C1 segment of cervical spinal cord (tissue), 14 donors: ENCODE data around the gene ELAVL2.

ENCODE experiments used
- DNase-seq, 14 donors: peaks; one replicate each; lab custom pipeline; 2025; lab: John Stamatoyannopoulos, UW

ELAVL2 gene

DNA sequence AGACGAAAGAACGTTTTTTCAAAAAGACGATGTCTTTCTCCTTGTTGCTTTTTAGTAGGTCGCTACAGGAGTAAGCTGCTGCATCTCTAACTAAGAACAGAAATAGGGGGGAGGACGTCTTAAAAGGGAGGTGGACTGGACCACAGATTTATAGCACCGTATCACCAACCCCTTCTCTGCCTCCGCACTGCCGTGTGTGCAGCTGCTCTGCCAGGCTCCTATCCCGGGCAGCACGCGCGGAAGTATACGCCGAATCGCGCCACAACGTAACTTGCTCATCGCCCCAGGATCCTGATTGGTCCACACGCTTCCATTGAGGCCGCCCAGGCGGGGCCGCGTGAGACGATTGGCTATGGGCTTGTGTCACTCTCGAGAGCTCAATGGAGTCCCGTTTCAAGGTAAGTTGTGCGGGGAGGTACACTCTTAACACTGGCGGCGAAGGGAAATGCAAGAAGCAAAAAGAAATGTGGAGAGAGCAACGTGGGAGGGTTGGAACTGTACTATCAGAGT is at the start of gene ELAVL2:
Gene ELAVL2, minus strand, starts transcription at position 121 of the 510 bp plus-strand sequence. CDS start 64,006 bp downstream, outside the sequence.
- peak in 13 of 14 donors; percentile 46 to 99 (median 80) for DNase-seq

DNA sequence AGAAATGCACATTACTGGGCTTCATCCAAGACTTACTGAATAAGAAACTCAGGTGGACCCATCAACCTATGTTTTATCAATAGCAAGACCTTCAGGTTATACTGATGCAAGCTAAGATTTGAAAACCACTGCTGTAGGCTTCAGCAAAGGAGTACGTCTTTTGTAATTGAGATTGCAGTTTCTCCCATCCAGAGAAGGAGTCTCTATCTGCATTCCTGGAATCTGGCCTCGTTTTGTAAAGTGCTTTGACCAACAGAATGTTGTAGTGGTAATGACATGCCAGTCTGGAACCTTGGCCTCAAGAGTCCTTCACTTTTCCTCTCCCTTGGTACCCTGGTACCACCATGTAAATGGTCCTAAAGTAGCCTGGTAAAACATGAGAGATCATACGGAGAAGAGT is 32.2 kb upstream of the ELAVL2 start:
- no peak for DNase-seq

DNA sequence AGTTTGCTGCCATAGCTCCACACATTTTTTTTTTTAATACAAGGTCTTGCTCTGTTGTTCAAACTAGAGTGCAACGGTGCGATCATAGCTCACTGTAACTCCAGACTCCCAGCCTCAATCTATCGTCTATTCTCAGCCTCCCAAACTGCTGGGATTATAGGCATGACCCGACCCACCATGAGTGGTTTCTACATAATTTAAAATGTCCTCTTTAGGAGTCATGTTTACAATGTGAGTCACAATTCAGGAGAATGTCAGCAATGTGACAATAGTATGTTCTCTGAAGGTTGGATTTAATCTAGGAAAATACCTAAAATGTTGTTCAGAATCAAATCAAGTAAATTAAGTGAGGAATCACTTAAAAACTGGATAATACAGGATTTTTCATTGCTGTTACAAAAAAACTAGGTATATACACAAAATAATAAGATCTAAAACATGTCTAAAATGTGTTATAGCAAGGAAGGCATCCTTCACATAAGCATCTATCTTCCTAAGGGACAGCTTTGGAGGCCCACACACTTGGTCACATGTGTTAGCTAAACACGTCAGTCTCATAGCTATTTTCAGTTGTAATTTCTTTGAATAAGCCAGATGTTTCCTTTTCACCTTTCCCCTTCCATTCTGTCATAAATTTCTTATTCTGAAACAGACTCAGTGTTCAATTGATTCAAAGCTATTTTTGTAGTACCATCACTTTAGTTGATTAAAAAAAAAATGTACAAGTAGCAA is 30.0 kb upstream of the ELAVL2 start:
- no peak for DNase-seq

DNA sequence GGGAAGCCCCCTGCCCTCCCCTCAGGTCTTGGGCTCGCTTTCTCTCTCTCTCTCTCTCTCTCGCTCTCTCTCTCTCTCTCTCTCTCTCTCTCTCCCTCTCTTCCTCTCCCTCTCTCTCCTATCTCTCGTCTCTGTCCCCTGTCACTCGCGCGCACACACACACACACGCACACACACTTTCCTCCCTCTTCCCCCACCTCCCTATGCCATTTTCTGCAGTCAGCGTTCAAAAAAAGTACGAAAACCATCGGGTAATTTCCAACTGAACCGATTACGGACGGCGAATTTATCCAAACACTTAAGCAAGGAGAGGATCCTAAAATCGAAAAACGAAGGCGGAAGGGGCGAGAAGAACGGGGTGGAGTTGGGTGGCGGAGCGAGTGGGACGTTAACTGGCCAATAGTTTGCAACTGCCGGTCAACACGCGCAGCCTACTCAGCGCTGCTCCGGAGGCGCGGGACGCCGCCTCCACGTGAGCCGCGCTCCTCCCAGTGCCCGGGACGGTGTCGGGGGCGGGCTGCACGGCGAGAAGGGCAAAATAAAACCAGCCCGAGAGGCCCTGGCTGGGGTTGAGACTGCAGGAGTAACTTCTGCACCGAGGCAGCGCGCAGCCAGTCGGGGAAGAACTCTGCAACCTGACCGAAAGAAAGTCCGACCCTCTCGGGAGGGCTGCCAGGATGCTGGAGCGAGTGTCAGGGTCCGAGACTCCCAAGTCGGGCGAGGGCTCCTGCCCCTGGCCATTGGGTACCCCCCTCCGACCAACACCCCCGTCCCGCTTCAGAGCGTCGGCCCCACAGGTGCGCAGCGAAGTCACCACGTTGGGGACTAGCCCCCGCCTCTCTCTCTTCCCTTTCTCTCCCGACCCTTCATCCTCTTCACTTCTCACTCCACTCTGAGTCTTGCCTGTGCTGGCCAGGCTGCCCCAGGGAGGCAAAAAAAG is 24.9 kb upstream of the ELAVL2 start:
- DNase-seq, result no peak

DNA sequence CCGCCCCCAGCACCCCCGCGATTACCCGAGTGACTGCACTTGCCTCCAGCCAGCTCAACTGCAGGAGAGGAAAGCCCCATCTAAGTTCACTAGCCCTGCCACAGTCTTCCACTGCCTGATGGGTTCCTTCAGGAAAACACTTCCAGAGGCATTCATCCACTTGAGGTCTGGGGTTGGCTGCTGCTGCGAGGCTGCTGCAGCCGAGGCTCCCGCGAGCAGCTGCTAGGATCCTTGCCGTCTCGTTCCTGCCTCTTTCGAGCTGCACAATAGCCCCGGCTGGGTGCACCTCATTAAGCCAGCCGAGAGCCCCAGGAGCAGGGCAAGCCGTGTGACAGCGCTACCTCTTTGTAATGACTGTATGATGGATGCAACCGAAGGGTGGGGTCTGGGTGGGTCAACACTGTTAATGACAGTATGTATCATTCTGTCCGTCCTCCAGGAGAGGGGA is 24.2 kb upstream of the ELAVL2 start:
- DNase-seq, result peak in 1 of 14 donors; percentile 9

DNA sequence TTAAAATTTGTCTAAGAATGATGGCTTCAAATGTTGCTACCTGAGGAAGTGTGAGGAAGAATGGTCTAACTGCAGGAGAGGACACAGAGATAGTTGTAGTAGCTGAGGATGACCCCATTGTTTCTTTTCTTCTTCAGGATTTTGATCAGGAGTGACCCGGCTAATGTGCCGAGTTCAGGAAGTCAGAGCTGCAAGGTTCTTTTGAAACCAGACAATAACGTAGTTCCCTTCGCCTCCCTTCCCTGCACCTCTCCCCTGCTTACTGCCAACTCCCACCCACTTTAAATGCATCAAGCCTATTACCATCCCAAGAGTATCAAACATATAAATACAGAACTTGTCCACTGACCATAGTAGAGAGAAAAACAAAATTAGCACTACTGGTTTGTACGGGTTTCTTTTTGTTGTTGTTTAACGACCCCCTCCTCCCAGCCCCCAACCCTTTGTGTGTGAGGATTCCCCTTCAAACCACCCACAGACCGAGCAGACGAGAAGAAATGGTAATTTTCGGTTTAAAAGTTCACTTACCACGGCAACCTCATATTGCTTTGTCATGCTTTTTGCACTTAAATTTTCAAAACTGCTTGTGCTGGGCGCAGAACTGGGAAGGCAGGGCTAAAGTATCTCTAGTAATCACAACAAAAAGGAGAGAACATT is 23.5 kb upstream of the ELAVL2 start:
- no peak for DNase-seq

DNA sequence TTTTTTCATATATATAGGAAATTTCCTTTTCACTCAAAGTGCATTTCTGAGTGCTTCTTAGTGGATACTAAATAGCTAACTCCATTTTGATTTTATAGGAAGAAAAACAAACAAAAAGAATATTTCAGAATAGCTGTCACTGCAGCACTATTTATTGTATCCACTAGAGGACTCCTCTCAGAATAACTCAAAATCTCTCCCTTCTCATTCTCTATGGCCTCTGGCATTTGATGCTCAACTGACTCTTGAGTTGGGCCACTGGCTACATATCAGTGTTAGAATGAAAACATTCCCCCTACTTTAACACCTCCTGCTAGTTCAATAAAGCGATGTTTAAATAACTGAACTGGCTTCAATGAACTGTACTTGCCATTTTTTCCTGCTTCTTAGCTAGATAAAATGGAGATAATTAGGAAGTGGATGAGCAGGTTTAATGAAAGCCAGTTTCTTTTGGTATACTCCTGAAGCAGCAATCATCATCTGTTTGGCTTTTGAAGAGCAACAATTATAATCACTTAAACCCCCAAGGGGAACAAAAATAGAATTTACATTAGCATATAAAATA is 16.6 kb upstream of the ELAVL2 start:
- no peak for DNase-seq

DNA sequence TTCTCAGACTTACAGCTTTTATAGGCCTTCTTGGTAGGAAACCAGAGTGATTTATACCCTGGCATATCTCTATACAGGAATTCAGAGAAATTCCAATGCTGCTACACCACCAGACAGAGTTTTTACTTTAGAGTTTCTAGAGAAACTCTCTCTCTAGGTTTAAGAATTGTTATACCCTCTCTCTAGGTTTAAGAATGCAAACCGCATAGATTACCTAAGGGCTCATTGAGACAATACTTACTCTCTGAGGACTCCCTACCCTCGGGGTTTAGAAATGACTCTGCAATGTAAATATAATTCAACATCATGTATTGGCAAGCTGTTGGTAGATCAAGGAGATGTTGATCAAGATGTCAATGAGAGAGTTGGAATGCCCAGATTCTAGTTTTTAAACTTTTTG is 15.3 kb upstream of the ELAVL2 start:
- DNase-seq, result no peak

DNA sequence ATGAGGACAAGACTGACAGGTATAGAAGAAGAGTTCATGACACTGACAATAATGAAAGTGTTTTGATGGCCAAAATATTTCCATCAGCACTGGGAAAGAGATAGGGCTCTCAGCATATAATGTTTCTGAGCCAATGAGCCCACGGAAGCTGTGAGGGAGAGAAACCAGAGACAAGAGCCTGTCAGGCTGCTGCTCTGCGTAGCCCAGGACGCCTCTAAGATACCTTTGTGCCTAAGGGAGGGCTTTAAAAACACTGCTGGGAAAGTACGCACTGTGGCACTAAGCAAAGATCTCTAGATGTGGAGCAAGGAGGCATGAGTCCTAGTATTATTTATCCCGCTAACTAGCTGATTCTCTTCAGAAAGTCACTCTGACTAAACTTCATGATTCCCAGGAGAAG is 11.0 kb upstream of the ELAVL2 start:
- no peak for DNase-seq

DNA sequence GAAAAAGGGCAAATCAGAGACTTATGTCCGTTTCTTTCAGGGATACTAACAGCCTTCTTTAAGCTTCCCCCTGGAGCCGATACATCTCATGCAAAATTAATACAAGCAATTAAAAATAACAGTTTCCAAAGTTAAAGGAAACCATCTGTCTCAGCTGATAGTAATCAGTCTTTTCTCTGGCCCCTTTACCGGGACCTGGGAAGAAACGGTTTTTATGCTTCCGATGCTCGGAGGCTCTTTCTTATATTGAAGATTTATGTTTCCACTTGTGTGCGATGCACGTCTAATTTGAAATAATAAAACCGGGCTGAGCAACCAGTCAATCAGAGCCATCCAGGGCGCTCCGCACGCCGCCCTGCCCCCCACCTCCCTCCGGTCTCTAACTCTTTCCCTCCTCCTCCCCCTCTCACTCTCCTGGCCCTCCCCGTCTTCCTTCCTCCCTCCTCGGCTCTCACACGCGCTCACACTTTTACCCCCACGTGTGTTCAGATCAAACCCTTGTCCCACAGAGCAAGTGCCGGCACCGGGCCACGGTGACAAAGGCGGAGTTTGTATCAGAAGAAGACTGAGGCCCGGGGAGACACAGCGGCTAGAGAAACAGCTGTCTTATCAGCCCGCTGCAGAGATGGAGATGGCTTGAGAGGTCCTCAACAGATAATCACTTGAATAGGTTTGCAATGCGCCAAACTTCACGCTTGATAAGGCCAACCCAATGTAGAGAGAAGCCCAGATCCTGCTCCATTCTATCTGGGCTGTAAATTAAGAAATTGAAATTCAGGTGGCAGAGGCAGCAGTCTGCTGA is 5.1 kb upstream of the ELAVL2 start:
- DNase-seq, result peak in 1 of 14 donors; percentile 9

DNA sequence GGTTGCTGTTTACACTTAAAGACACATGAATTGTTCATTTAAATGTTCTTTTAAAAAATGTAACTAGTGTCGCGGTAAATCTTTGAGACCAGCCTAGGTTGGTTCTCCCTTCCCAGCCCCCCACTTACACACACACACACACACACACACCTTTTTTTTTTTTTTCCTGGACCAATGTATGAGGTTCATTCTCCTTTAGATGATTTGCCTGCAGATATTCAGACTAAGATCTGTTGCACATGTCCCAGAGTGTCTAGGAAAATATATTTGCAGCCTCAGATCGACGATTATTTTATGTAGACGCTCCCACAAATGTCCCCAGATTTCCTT is 4.4 kb upstream of the ELAVL2 start:
- DNase-seq, result no peak

DNA sequence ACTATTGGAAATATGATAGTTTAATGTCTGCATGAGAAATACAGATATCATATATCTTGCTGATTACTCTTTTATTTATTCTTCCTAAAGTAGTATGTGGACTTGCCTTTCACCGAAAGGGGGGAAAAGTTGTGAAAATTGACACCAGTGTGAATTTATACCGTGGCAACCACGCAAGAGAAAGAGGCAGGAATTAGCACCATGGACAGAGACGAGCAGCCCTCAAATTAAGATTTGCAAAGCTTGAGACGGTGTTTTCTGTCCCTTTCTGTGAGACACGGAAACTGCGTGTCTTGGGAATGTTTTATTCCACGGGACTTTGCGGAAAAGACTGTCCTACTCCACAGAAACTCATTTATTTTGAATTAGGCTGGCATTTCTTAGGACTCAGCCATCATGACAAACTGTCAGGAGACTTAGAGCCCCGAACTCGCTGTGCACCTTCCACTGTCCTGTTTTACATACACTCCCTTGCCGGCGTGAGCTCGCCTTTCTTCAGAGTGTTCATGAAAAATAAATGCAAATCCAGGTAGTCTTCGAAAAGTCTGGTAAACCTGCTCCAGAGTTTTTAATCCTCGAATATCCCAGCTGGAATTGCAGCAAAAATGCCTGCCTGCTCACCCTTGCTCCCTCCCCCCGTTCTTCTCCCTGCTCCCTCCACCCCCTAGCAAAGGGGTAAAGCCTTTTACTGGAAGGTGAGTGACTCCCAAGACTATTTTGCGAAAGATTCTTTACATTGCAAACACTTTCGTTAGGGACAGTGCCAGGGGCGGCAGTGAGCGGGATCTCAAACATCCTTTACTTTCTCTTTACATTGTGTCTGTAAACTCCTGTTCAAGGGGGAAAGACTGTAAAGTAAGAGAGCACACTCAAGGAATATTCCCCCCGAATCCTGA is 3.8 kb upstream of the ELAVL2 start:
- DNase-seq, result no peak

DNA sequence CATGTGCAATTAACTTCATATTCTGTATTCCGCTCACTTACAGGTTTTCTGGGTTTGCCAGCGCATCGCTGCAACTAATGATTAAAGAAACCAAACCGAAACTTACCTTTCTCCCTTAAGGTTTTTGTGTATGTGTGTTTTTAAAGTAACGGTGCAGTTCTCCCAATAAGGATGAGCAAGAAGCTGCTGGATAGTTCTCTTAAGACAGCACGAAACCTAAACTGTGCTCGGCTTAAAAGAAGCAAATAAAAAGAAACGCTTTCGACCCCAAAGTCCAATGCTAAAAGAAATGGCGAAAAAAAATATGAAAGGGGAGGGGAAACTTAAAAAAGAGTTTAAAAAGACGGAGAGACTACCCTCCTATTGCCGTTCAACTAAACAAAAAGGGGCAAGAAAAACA is 340 bp downstream of the ELAVL2 start:
- no peak for DNase-seq

DNA sequence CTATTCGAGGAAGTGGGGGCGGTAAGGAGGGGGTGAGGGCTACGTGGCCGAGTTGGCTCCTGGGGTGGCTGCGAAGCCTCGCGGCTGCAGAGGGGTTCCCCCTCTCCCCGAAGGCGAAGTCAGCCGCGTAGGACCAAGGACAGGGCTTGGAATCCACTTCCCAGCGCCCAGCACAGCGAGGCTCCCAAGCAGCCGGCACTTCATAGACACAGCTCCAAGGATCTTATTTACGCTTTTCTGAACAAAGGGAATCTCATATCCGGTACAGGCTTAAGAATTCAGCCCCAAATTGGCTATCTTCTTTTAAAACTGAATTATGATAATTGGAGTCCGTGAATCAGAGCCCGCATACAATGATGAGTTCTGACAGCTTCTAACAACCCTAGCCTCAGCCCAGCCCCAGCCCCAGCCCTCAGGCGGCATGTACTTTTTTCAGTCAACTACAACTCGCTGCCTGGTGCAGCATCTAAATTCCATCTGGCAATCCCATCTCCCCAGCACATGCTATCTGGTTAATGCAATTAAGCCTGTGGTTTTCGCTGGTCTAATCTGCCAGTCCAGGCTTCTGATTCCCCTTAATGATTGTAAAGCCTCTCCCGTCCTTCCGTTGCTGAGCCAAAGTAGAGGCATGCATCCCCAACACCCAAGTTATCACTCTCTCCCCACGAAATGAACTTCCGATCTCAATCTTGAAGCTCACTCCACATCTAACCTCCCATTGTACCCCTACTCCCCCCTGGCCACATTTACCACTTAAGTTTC is 1.0 kb downstream of the ELAVL2 start:
- DNase-seq, result peak in 2 of 14 donors; percentile 15 to 72

DNA sequence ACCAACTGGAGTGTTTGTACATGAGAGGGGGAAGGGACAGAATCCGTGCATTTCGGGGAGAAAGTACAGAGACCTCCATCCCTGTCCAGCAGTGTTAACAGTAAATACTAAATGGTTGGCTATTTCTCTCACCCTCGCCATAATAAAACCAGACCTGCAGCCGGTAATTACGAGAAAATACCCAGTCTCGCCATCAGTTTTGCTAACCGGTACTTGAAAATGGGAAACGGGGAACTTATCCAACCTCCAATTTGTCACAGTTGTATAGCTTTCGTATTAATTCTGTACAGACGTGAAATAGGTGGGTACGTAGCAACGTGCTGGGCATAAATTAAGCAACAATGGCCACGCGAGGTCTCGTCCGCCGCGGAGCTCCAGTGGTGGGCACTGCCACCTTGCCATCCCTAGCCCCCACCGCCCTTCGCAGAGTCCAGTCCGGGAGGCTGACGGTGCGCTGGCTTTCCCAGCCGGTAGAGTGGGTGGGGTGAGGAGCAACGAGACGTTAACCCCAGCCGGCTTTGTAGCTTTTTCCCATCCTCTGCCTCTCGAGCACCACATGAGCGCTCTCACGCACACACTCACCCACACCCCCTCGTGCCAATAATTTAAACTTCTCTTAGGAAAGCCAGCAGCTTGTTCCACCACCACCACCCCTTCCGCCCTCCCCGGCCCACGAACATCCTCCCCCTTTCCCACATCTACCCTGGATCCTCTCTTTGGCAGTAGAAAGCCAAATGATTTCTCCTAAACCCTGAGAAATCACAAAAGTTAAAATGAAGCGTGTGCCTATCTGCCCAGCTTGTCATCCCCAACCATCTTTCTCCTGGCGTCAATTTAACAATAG is 1.8 kb downstream of the ELAVL2 start:
- DNase-seq, result peak in 1 of 14 donors; percentile 52

DNA sequence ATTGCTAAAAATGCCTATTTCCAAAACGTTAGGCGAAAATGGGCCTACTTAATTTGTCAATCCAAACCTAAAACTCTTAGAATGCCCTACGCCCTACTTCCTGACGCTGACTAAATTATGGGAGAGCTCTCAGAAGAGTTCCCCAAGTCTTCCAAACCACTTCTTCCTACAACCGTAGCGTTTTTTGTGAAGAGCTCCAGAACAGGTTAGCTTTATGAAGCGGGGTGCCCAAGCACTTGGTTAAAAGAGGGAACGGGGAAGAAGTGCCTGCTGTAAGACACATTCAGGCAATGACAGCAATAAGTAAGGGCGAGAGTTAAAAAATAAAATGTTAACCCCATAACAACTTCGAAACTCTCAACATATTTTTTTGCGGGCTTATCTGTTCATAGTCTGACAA is 2.8 kb downstream of the ELAVL2 start:
- DNase-seq, result peak in 1 of 14 donors; percentile 14

DNA sequence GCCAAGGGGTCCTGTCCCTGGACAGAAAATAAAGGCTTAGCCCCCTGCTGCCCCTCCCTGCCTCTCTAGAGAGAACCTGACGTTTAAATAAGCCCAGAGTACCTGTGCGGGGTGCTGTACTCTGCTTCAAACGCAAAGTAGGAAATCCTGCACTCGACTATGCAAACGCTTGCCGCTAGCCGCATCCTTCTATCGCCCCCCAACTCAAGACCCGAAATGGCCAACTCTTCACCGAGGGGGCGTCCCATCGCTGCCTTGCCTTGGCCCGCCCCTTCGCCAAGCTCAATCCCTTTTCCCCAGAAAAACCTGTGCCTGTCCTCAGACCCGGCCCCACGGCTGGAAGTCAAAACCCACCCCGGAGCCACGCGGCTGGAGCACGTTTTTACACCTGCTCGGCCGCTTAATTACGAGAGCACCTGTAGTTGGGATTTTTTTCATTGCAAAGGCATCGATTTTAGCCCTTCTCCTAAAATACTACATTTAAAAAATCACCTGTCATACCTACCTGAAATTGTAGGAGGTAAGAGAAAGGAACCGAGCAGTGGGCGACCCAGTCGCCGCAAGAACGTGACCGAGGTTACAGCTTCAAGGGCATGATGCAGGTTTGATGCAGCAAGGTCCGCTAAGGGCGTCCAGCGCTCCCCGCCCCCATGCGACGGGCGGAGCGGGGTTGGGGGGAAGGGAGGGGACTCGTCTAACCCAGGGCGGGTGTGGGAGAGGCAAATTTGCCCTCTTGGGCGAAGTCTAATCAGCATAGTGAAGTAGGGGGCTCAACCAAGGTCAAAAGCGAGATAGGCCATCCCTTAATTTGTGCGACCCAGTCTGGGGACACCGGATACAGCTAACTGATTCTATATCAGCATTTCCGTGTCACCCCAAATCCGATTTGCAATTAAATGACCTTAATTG is 3.5 kb downstream of the ELAVL2 start:
- DNase-seq, result peak in 1 of 14 donors; percentile 29
